ENCODE results near the gene TANGO2. TPM values are rescaled to one million over a fixed set of nuclear protein-coding genes. Genes with fewer than 3 reads are reported as not detected.

Gene TANGO2
- total RNA-seq, 1 donor from 2014 or later: 13.6 TPM

DNA sequence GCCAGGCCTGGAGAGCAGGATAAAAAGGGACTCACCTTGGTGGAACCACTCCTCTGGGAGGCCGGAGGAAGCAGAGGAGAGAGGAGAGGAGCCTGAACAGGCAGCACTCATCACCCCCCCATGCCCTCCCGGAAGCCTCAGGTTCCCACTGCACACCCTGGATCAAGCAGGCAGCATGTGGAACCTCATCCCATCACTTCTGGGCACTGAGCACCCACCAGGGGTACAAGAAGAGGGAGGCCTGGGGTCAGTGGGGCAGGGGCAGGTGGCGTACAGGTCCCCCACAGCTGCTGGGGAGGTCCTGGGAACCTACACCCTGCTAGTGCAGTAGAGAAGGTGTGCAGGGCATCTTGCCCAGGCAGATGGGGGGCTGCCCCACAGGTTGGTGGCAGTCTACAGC lies 44.2 kb upstream of the TANGO2 start:
- H3K9me3 ChIP-seq (ENCODE audit: control insufficient read depth in 3 of 3, low read length in 3 of 3): no peaks in the 10 kb centered on the region
- no peak overlapping the region for H3K4me3 ChIP-seq (ENCODE audit: low read length in 3 of 3)
- no peak overlapping the region for H3K27ac ChIP-seq (ENCODE audit: low read depth, low read length)
- peak overlapping the region in 1 of 3 donors; percentile 25 for H3K9ac ChIP-seq (ENCODE audit: low read depth in 1 of 3, low read length in 3 of 3)
- H3K36me3 ChIP-seq (ENCODE audit: control insufficient read depth in 3 of 3, insufficient read depth in 3 of 3, low read length in 3 of 3): peaks cover 42 to 72% (median 61%) of the 10 kb centered on the region in 3 donors
- H3K4me1 ChIP-seq (ENCODE audit: control insufficient read depth in 3 of 3, insufficient read depth in 3 of 3, low read length in 3 of 3): peaks cover 8 to 33% (median 31%) of the 10 kb centered on the region in 3 donors
- no peaks in the 10 kb centered on the region for H3K27me3 ChIP-seq (ENCODE audit: control insufficient read depth in 3 of 3, insufficient read depth in 3 of 3, low read length in 3 of 3)

- H3K4me3 ChIP-seq (ENCODE audit: low read length in 3 of 3): no peak overlapping the region
- peaks cover 37 to 65% (median 60%) of the 10 kb centered on the region in 3 donors for H3K36me3 ChIP-seq (ENCODE audit: control insufficient read depth in 3 of 3, insufficient read depth in 3 of 3, low read length in 3 of 3)
- H3K27me3 ChIP-seq (ENCODE audit: control insufficient read depth in 3 of 3, insufficient read depth in 3 of 3, low read length in 3 of 3): no peaks in the 10 kb centered on the region
- no peaks in the 10 kb centered on the region for H3K9me3 ChIP-seq (ENCODE audit: control insufficient read depth in 3 of 3, low read length in 3 of 3)
- no peak overlapping the region for H3K27ac ChIP-seq (ENCODE audit: low read depth, low read length)
- H3K4me1 ChIP-seq (ENCODE audit: control insufficient read depth in 3 of 3, insufficient read depth in 3 of 3, low read length in 3 of 3): peaks cover 17 to 42% (median 40%) of the 10 kb centered on the region in 3 donors
- H3K9ac ChIP-seq (ENCODE audit: low read depth in 1 of 3, low read length in 3 of 3): no peak overlapping the region
Measured at GRCh38 chr22:19977296-19978243, 43.3 kb upstream of the TANGO2 start.

GRCh38 chr22:19978748-19979147 lies 42.2 kb upstream of the TANGO2 start:
- H3K4me1 ChIP-seq (ENCODE audit: control insufficient read depth in 3 of 3, insufficient read depth in 3 of 3, low read length in 3 of 3): peaks cover 29 to 54% (median 51%) of the 10 kb centered on the region in 3 donors
- H3K36me3 ChIP-seq (ENCODE audit: control insufficient read depth in 3 of 3, insufficient read depth in 3 of 3, low read length in 3 of 3): peaks cover 28 to 55% (median 53%) of the 10 kb centered on the region in 3 donors
- no peak overlapping the region for H3K27ac ChIP-seq (ENCODE audit: low read depth, low read length)
- H3K4me3 ChIP-seq (ENCODE audit: low read length in 3 of 3): no peak overlapping the region
- no peaks in the 10 kb centered on the region for H3K9me3 ChIP-seq (ENCODE audit: control insufficient read depth in 3 of 3, low read length in 3 of 3)
- no peaks in the 10 kb centered on the region for H3K27me3 ChIP-seq (ENCODE audit: control insufficient read depth in 3 of 3, insufficient read depth in 3 of 3, low read length in 3 of 3)
- H3K9ac ChIP-seq (ENCODE audit: low read depth in 1 of 3, low read length in 3 of 3): no peak overlapping the region

DNA sequence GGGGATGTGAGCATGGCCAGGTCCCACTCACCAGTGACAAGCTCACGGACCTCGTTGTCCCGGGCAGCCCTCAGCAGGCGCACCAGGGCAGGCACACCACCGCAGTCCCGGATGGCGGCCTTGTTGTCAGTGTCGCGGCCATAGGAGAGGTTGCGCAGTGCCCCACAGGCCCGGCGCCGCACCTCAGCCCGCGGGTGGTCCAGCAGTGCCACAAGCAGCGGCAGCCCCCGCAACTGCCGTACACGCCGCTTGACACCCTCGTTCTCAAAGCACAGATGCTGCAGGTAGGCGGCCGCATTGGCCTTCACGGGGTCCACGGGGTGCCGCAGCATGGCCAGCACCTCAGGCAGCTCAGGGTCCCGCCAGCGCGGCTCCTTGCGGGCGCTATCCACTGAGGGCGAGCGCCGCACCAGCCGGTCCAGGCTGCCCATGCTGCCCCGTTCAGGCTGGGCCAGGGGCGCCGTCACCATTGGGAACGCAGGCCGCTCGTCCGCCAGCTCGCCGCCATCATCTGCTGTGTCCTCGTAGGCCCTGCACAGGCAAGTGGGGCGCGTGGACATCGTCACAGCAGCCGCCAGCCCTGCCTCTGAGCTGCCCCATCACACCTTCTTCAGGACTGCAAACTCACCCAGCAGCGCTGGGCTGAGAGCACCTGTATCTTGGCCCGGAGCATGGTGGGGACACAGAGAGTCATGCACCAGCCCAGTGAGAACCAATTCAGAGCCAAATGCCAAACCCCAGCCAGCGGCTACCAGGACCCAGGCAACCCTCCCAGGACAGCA lies 41.0 kb upstream of the TANGO2 start:
- Histone ChIP-seq H3K27ac (ENCODE audit: low read depth, low read length) (no peak overlapping the region), H3K27me3 (ENCODE audit: control insufficient read depth in 3 of 3, insufficient read depth in 3 of 3, low read length in 3 of 3) (no peaks in the 10 kb centered on the region), H3K9me3 (ENCODE audit: control insufficient read depth in 3 of 3, low read length in 3 of 3) (no peaks in the 10 kb centered on the region), H3K4me1 (ENCODE audit: control insufficient read depth in 3 of 3, insufficient read depth in 3 of 3, low read length in 3 of 3) (peaks cover 40 to 62% (median 58%) of the 10 kb centered on the region in 3 donors), H3K4me3 (ENCODE audit: low read length in 3 of 3) (no peak overlapping the region), H3K9ac (ENCODE audit: low read depth in 1 of 3, low read length in 3 of 3) (no peak overlapping the region), H3K36me3 (ENCODE audit: control insufficient read depth in 3 of 3, insufficient read depth in 3 of 3, low read length in 3 of 3) (peaks cover 28 to 50% (median 48%) of the 10 kb centered on the region in 3 donors)

DNA sequence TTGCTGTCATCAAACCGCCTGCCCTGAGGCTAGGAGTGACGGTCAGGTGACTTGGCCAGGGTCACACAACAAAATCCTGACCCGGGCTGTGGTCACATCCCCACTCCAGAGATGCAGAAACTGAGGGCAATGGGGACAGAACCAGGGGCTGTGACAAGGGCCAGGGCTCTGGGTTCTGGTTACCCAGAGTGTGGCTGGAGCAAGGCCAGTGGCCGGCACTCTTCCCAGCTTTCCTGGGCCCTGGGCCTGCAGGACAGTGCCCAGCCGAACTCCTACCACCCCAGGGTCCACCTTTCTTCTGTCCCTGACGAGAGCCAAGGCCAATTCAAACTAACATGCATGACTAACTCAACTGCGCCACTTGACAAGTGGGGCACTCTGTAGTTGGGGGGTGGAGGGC lies 40.1 kb upstream of the TANGO2 start:
- H3K4me1 ChIP-seq (ENCODE audit: control insufficient read depth in 3 of 3, insufficient read depth in 3 of 3, low read length in 3 of 3): peaks cover 46 to 62% (median 60%) of the 10 kb centered on the region in 3 donors
- peaks cover 28 to 50% (median 42%) of the 10 kb centered on the region in 3 donors for H3K36me3 ChIP-seq (ENCODE audit: control insufficient read depth in 3 of 3, insufficient read depth in 3 of 3, low read length in 3 of 3)
- peak overlapping the region; percentile 98 for H3K27ac ChIP-seq (ENCODE audit: low read depth, low read length)
- H3K9me3 ChIP-seq (ENCODE audit: control insufficient read depth in 3 of 3, low read length in 3 of 3): no peaks in the 10 kb centered on the region
- H3K9ac ChIP-seq (ENCODE audit: low read depth in 1 of 3, low read length in 3 of 3): peak overlapping the region in 1 of 3 donors; percentile 33
- H3K4me3 ChIP-seq (ENCODE audit: low read length in 3 of 3): no peak overlapping the region
- no peaks in the 10 kb centered on the region for H3K27me3 ChIP-seq (ENCODE audit: control insufficient read depth in 3 of 3, insufficient read depth in 3 of 3, low read length in 3 of 3)

DNA sequence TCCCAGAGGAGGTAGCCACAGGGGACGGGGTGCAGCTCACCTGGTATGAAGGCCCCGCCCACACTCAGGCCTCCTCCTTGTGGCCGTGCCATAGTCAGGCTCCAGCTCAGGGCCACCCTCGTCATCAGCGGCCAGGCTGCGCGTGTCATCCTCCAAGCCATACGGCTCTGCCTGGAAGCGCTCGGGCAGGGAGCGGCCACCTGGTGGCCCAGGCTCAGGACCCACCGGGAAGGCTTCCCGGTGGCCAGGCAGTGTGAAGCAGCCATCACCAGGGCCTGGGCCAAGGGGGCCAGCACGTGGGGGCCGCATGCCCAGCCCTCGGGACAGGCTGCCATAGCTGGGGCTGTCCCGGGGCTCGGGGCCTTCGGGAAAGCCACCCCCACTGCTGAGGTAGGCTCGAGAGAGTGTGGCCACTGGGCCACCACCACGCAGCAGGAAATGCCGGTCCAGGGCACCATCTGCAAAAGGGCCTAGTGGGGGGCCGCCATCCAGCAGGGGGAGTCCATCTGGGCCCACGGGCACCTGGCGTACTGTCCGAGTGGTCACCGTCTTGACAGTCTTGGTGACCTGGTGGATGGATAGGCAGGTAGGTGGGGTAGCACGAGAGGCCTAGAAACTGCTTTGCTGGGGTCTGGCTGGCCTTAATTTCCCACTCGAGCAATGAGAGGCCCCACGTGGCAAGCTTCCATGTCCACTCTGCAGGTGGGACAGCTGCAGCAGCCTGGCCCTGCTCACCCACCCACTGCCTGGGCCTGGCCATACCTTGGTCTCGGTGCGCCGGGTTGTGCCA lies 39.5 kb upstream of the TANGO2 start:
- Histone ChIP-seq H3K4me3 (ENCODE audit: low read length in 3 of 3) (no peak overlapping the region), H3K9ac (ENCODE audit: low read depth in 1 of 3, low read length in 3 of 3) (peak overlapping the region in 2 of 3 donors; percentile 53 to 94), H3K9me3 (ENCODE audit: control insufficient read depth in 3 of 3, low read length in 3 of 3) (no peaks in the 10 kb centered on the region), H3K27me3 (ENCODE audit: control insufficient read depth in 3 of 3, insufficient read depth in 3 of 3, low read length in 3 of 3) (no peaks in the 10 kb centered on the region), H3K4me1 (ENCODE audit: control insufficient read depth in 3 of 3, insufficient read depth in 3 of 3, low read length in 3 of 3) (peaks cover 52 to 64% (median 62%) of the 10 kb centered on the region in 3 donors), H3K36me3 (ENCODE audit: control insufficient read depth in 3 of 3, insufficient read depth in 3 of 3, low read length in 3 of 3) (peaks cover 28 to 50% (median 44%) of the 10 kb centered on the region in 3 donors), H3K27ac (ENCODE audit: low read depth, low read length) (peak overlapping the region; percentile 98)

- Histone ChIP-seq H3K9ac (ENCODE audit: low read depth in 1 of 3, low read length in 3 of 3) (peak overlapping the region; percentile 61 to 94 (median 94)), H3K36me3 (ENCODE audit: control insufficient read depth in 3 of 3, insufficient read depth in 3 of 3, low read length in 3 of 3) (peaks cover 24 to 42% (median 40%) of the 10 kb centered on the region in 3 donors), H3K27me3 (ENCODE audit: control insufficient read depth in 3 of 3, insufficient read depth in 3 of 3, low read length in 3 of 3) (no peaks in the 10 kb centered on the region), H3K9me3 (ENCODE audit: control insufficient read depth in 3 of 3, low read length in 3 of 3) (no peaks in the 10 kb centered on the region), H3K27ac (ENCODE audit: low read depth, low read length) (peak overlapping the region; percentile 98), H3K4me1 (ENCODE audit: control insufficient read depth in 3 of 3, insufficient read depth in 3 of 3, low read length in 3 of 3) (peaks cover 55 to 67% (median 65%) of the 10 kb centered on the region in 3 donors), H3K4me3 (ENCODE audit: low read length in 3 of 3) (peak overlapping the region in 1 of 3 donors; percentile 22)
Measured at GRCh38 chr22:19981961-19982920, 38.7 kb upstream of the TANGO2 start.

DNA sequence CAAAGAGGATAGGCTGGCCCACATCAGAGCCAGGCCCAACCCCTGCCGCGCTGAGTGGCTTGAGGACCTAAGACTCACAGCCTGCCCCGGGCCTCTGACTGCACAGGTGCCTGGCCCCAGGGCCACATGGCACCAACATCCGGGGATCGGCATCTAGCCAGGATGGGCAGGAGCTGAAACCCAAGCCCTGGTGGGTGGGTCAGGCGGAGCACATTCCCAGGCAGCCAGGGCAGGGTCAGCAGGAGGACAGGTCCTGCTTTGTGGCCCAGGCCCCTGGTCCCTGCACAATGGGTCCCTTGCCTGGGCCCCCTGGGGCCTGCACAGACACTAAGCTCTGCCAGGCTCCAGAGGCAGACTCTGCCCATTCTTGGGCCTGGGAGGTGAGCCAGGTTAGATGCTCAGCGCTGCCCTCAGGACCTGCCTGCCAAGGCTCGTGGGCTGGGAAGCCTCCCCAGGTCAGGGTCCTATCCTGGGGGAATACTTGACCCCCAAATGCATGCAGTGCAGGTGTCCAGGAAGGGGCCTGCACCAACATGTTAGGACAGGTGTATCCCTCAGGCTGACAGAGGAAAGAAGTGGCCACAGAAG lies 37.8 kb upstream of the TANGO2 start:
- Histone ChIP-seq H3K27me3 (ENCODE audit: control insufficient read depth in 3 of 3, insufficient read depth in 3 of 3, low read length in 3 of 3) (no peaks in the 10 kb centered on the region), H3K27ac (ENCODE audit: low read depth, low read length) (peak overlapping the region; percentile 98), H3K4me1 (ENCODE audit: control insufficient read depth in 3 of 3, insufficient read depth in 3 of 3, low read length in 3 of 3) (peaks cover 58 to 70% (median 67%) of the 10 kb centered on the region in 3 donors), H3K9ac (ENCODE audit: low read depth in 1 of 3, low read length in 3 of 3) (peak overlapping the region; percentile 68 to 94 (median 94)), H3K4me3 (ENCODE audit: low read length in 3 of 3) (no peak overlapping the region), H3K9me3 (ENCODE audit: control insufficient read depth in 3 of 3, low read length in 3 of 3) (no peaks in the 10 kb centered on the region), H3K36me3 (ENCODE audit: control insufficient read depth in 3 of 3, insufficient read depth in 3 of 3, low read length in 3 of 3) (peaks cover 20 to 33% (median 33%) of the 10 kb centered on the region in 3 donors)
